ENCODE results near the gene ASTN2. TPM values are rescaled to one million over a fixed set of nuclear protein-coding genes. Genes with fewer than 3 reads are reported as not detected.

Gene ASTN2
- total RNA-seq, 2 experiments from 2014 or later, result 1.7 to 4.2 TPM

DNA sequence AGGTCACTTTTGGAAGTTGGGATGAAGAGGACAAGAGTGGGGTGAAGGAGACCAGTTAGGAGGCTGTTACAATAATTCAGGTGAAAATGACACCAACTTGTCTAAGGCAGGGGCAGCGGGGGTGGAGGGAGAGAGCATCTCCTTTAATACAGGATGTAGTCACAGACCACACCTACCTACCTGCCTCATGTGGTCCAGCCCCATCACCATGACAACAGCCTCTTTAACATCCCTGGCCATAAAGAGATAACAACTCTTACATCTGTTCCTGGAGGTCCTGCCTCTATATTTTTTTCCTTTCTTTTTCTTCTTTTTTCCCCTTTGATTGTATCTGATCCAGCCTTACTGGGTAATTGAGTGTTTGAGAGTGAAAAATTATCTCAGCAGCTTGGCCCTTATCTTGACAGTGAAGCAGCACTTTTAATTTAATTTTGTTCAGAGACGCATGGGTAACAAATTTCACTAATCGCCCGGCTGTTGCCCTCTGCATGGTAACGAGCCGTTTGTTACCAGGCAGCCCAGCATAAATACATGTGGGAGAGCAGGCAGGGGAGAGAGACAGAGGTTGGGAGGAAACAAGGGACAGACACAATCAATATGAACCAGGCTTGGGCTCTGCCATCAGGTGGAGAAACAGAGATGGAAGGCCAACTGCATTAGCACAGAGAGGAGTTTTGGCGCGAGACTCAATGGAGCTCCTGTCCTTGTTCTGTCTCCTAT lies 338.1 kb downstream of the ASTN2 start:
- Histone ChIP-seq H2AFZ (ENCODE audit: low read length) (no peak overlapping the region), H3K9me2 (ENCODE audit: insufficient read depth, low read length) (no peaks in the 10 kb centered on the region), H3K4me1 (ENCODE audit: insufficient read depth, low read length, poor library complexity, severe bottlenecking) (no peaks in the 10 kb centered on the region), H3K36me3 (ENCODE audit: insufficient read depth, low read length) (no peaks in the 10 kb centered on the region), H3K79me2 (ENCODE audit: insufficient read depth, low read depth, low read length) (no peaks in the 10 kb centered on the region), H3K4me2 (ENCODE audit: low read length) (no peak overlapping the region), H3K4me3 (ENCODE audit: low read depth, low read length, poor library complexity, severe bottlenecking) (no peak overlapping the region), H3K9me3 (ENCODE audit: low read length) (no peaks in the 10 kb centered on the region), H3K27ac (ENCODE audit: low read depth, low read length, poor library complexity, severe bottlenecking) (no peak overlapping the region), H4K20me1 (ENCODE audit: insufficient read depth, low read length) (no peaks in the 10 kb centered on the region)
- ChIA-PET POLR2A (no interaction called here), CTCF (ENCODE audit: unreplicated experiment) (no interaction called here)
- TF ChIP-seq EZH2phosphoT487 (IDR thresholded peaks at IDR 0.05; ENCODE audit: borderline replicate concordance, low read depth, low read length), result no peak
- TF ChIP-seq, protein P1, sequence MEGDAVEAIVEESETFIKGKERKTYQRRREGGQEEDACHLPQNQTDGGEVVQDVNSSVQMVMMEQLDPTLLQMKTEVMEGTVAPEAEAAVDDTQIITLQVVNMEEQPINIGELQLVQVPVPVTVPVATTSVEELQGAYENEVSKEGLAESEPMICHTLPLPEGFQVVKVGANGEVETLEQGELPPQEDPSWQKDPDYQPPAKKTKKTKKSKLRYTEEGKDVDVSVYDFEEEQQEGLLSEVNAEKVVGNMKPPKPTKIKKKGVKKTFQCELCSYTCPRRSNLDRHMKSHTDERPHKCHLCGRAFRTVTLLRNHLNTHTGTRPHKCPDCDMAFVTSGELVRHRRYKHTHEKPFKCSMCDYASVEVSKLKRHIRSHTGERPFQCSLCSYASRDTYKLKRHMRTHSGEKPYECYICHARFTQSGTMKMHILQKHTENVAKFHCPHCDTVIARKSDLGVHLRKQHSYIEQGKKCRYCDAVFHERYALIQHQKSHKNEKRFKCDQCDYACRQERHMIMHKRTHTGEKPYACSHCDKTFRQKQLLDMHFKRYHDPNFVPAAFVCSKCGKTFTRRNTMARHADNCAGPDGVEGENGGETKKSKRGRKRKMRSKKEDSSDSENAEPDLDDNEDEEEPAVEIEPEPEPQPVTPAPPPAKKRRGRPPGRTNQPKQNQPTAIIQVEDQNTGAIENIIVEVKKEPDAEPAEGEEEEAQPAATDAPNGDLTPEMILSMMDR (conservative IDR thresholded peaks at IDR 0.05; ENCODE audit: low read length), result no peak
- DNase-seq (ENCODE audit: low spot score), result no peak
- no TSS peak for BruUV-seq (replicated peaks)
- intact Hi-C loops (cut with micrococcal nuclease; ENCODE audit: unreplicated experiment), result no loop called here

DNA sequence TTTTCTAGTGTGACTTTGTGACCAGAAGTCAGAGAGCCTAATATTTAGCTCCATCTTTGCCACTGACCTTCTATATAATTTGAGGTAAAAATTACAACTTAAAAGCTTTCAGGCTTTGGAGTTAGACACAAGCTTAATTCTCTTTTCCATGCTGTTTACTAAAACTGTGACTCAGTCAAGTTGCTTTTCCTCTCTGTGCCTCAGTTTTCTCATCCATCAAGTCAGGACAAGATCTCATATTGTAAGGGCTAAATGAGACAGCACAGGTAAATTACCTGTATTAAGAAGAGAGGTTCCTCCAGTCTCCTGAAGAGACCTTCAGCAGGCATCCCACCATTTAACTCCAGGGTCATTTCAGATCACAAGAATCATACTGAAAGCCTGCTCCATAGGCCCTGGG lies 339.2 kb downstream of the ASTN2 start:
- no peaks in the 10 kb centered on the region for H3K36me3 ChIP-seq (ENCODE audit: insufficient read depth, low read length)
- ChIA-PET CTCF (ENCODE audit: unreplicated experiment) (interaction anchor here (0.6 kb wide), 1 partner anchor 93 kb away, joined by 3 read pairs; no protein-coding TSS in a partner anchor), POLR2A (interaction anchor here (0.6 kb wide), 1 partner anchor 1428 kb away, joined by 3 read pairs; no protein-coding TSS in a partner anchor)
- no peak overlapping the region for H3K4me2 ChIP-seq (ENCODE audit: low read length)
- intact Hi-C loops (cut with micrococcal nuclease; ENCODE audit: unreplicated experiment), result no loop called here
- BruUV-seq (replicated peaks), result no TSS peak
- H3K4me3 ChIP-seq (ENCODE audit: low read depth, low read length, poor library complexity, severe bottlenecking), result no peak overlapping the region
- no peaks in the 10 kb centered on the region for H3K4me1 ChIP-seq (ENCODE audit: insufficient read depth, low read length, poor library complexity, severe bottlenecking)
- no peaks in the 10 kb centered on the region for H3K79me2 ChIP-seq (ENCODE audit: insufficient read depth, low read depth, low read length)
- no peak for DNase-seq (ENCODE audit: low spot score)
- no peak overlapping the region for H2AFZ ChIP-seq (ENCODE audit: low read length)
- H4K20me1 ChIP-seq (ENCODE audit: insufficient read depth, low read length), result no peaks in the 10 kb centered on the region
- H3K27ac ChIP-seq (ENCODE audit: low read depth, low read length, poor library complexity, severe bottlenecking), result no peak overlapping the region
- no peaks in the 10 kb centered on the region for H3K9me2 ChIP-seq (ENCODE audit: insufficient read depth, low read length)
- TF ChIP-seq, protein P1 (conservative IDR thresholded peaks at IDR 0.05; ENCODE audit: low read length), result no peak
- no peak for TF ChIP-seq EZH2phosphoT487 (IDR thresholded peaks at IDR 0.05; ENCODE audit: borderline replicate concordance, low read depth, low read length)
- H3K9me3 ChIP-seq (ENCODE audit: low read length), result no peaks in the 10 kb centered on the region
